CD4-positive, alpha-beta T cell treated with Interleukin-15 for 4 hours (primary cell): ENCODE data around the gene C12orf75.

Experiments used
- DNase-seq: peaks from one replicate; pipeline ENCODE4 v3.0.0-alpha.2; 2020; ENCODE audit warnings: low spot score

The C12orf75 gene

DNA sequence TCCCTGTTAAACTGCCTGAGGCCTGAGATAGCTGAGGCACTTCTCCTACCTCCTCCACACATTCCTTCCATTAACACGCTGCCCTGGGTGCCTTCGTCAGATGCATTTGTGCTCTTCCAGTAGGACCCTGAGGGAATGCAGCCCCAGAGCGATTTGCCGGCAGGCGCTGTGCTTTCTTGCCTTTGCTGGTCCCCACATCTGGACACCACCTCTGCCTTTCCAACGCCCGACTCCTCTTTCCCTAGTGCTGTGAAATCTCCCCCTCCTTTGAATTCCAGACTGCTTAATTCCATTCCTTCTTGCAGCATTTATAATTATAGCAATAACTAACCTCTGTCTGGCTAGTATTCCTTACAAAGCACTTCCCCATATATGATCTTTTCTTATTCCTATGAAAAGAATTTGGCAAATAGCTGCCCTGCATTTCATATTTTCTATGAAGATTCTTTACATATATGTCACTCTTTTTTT lies 88.4 kb downstream of the C12orf75 start:
- DNase-seq: no peak

DNA sequence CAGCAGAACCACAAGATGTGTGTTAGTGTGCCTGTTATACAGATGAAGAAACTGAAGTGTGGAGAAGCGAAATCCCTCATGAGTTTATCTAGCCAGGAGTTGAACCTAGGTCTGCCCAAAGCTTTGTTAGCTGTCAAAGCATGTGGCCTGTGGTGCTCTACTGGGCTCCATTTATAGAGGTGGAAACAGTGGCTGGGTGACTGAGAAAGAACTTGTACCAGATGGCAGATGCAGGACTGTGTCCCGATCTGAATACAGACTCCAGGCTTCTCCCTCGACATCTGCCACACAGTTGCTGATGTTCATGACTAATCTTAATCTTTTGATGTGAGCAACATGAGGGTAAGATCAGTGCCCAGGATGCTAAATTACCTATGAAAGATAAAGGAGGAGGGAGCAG lies 89.1 kb downstream of the C12orf75 start:
- DNase-seq: no peak

DNA sequence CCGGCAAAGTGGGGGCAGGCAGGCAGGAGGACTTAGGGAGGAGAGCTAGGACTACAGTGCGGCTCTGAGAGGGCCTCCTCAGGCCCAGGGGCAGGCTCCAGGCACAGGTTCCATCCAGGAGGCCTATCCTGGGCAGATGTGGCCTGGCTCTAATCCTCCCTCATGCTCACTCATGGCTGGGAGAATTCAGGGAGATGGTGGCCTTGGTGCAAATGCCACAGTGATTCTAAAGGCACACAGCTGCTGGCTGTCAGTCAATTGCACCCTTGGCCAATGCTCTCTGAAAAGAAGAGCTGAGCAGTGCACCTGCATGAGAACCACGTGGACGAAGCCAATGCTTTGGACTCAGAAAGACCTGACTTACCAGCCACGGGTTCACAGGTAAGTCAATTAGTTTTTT lies 89.6 kb downstream of the C12orf75 start:
- DNase-seq: no peak

DNA sequence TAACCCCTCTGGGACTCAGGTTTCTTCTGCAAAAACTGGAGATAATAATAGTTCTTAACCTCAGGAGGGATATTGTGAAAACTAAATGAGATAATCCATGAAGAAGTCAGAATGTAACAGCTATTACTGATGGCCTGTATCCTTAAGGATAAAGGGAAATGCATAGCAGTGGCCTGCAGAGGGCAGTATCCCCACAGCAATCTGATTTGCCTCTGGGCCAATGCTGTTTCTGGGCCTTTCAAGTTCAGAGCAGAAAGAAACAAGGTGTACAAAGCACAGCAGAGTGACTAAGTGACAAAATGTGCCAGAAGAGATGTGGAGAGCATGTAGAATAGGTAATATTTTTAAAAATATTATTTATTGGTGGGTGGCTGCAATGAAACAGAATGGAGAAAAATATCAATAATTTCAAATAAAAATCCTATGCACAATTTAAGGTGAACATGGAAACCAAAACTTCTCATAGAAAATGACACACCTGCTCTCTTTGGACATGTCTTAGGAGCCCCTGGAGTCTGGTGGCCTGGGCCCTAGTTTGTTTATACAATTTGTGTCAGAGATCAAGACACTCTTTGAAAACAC lies 90.3 kb downstream of the C12orf75 start:
- peak; percentile 47 for DNase-seq
